Fibroblast of lung (primary cell): Measurements from ENCODE around the gene RFPL1. TPM values are rescaled to one million over a fixed set of nuclear protein-coding genes. Genes with fewer than 3 reads are reported as not detected.

Source experiments
- DNase-seq, 2 donors: peaks; one replicate each; pipeline versions ENCODE4 v3.0.0 to v3.0.0-alpha.2; 2010; ENCODE audit warnings: low read depth in 2 of 2
- H2AFZ ChIP-seq: 2 replicates; pipeline ENCODE4 v1.5.1; 2012; ENCODE audit warnings: low read length, control low read depth, inconsistent platforms
- H3K27ac ChIP-seq: 2 replicates; pipeline ENCODE4 v1.5.1; 2011; ENCODE audit warnings: low read length, control low read depth; ENCODE audit not compliant: insufficient read depth
- H3K27me3 ChIP-seq: 2 replicates; pipeline ENCODE4 v1.5.1; 2011; ENCODE audit warnings: mild to moderate bottlenecking, low read length; ENCODE audit not compliant: control insufficient read depth, insufficient read depth
- H3K36me3 ChIP-seq: 2 replicates; pipeline ENCODE4 v1.5.1; 2011; ENCODE audit warnings: low read length; ENCODE audit not compliant: control insufficient read depth, insufficient read depth
- H3K4me1 ChIP-seq: 2 replicates; pipeline ENCODE4 v1.5.1; 2011; ENCODE audit warnings: low read length; ENCODE audit not compliant: control insufficient read depth, insufficient read depth; ENCODE audit errors: extremely low read depth
- H3K4me2 ChIP-seq: 2 replicates; pipeline ENCODE4 v1.5.1; 2011; ENCODE audit warnings: low read length, control low read depth; ENCODE audit not compliant: insufficient read depth; ENCODE audit errors: extremely low read depth
- H3K4me3 ChIP-seq, 4 experiments: fragments of 200-600 bp in 1 of 4; sonication (generic) in 1 of 4; replicated peaks in 1 of 4; 2 replicates each; pipeline ENCODE4 v1.5.1; 2011 to 2016; ENCODE audit warnings: low read length in 4 of 4, low read depth in 3 of 4, mild to moderate bottlenecking in 3 of 4, control low read depth in 2 of 4, inconsistent platforms in 1 of 4, mixed read lengths in 1 of 4; ENCODE audit not compliant: insufficient read depth in 1 of 4; ENCODE audit errors: control extremely low read depth in 1 of 4
- H3K79me2 ChIP-seq: 2 replicates; pipeline ENCODE4 v1.5.1; 2012; ENCODE audit warnings: mild to moderate bottlenecking, low read length, inconsistent platforms; ENCODE audit not compliant: control insufficient read depth, insufficient read depth
- H3K9ac ChIP-seq: 2 replicates; pipeline ENCODE4 v1.5.1; 2011; ENCODE audit warnings: mild to moderate bottlenecking, low read length, control low read depth; ENCODE audit not compliant: insufficient read depth
- H3K9me3 ChIP-seq: 2 replicates; pipeline ENCODE4 v1.5.1; 2012; ENCODE audit warnings: low read depth, low read length; ENCODE audit not compliant: control insufficient read depth, insufficient read depth
- H4K20me1 ChIP-seq: 2 replicates; pipeline ENCODE4 v1.5.1; 2011; ENCODE audit warnings: low read length; ENCODE audit not compliant: control insufficient read depth, insufficient read depth; ENCODE audit errors: extremely low read depth
- CTCF ChIP-seq, 2 donors: IDR thresholded peaks in 1 of 2; conservative IDR thresholded peaks in 1 of 2; 1 replicate in 1 of 2; 2 replicates in 1 of 2; pipeline ENCODE4 v1.5.1; 2011 to 2012; ENCODE audit warnings: low read length in 2 of 2, control low read depth in 1 of 2, inconsistent platforms in 1 of 2, low read depth in 1 of 2, mild to moderate bottlenecking in 1 of 2
- EZH2 ChIP-seq: IDR thresholded peaks from 2 replicates; pipeline ENCODE4 v1.5.1; 2012; ENCODE audit warnings: low read length, control low read depth, mild to moderate bottlenecking; ENCODE audit errors: missing control alignments
- polyA plus RNA-seq, 2 donors: library from polyadenylated mRNA; depleted of rRNA in 1 of 2; stranded (reverse) in 1 of 2; unstranded in 1 of 2; fragments of >200 nt; gene quantifications; 2 replicates each; pipeline ENCODE4 v1.2.1, GENCODE V29; 2011 to 2012; ENCODE audit warnings: missing spikeins in 1 of 2
- total RNA-seq: library from RNA; depleted of rRNA; stranded (reverse); fragments of >200 nt; gene quantifications from 2 replicates; pipeline ENCODE4 v1.2.1, GENCODE V29; 2014

Gene RFPL1
- total and polyA plus RNA-seq, 2 donors (not counting 1 experiment from before 2014, with no cell fraction given): not detected

- Histone ChIP-seq H3K79me2 (no peaks in the 10 kb centered on the region), H3K27me3 (peaks cover 12% of the 10 kb centered on the region), H3K4me2 (no peak overlapping the region), H3K4me1 (no peaks in the 10 kb centered on the region), H2AFZ (no peak overlapping the region), H3K9ac (no peak overlapping the region), H3K27ac (no peak overlapping the region), H3K4me3 (no peak overlapping the region), H3K36me3 (no peaks in the 10 kb centered on the region), H4K20me1 (no peaks in the 10 kb centered on the region), H3K9me3 (no peaks in the 10 kb centered on the region)
- TF ChIP-seq CTCF (conservative IDR thresholded peaks at IDR 0.05 in 1 of 2, IDR thresholded peaks at IDR 0.05 in 1 of 2; ENCODE audit: low read depth in 1 of 2, low read length in 2 of 2): no peak
- no peak for TF ChIP-seq EZH2
- DNase-seq: no peak
Measured at GRCh38 chr22:29426476-29426875, 11.9 kb upstream of the RFPL1 start.

- DNase-seq: no peak
Measured at GRCh38 chr22:29427176-29427760, 11.1 kb upstream of the RFPL1 start.

GRCh38 chr22:29431986-29432385, 6.4 kb upstream of the RFPL1 start:
- Histone ChIP-seq H3K27ac (no peak overlapping the region), H3K4me1 (no peaks in the 10 kb centered on the region), H3K4me3 (no peak overlapping the region), H3K36me3 (no peaks in the 10 kb centered on the region), H3K9me3 (no peaks in the 10 kb centered on the region), H2AFZ (no peak overlapping the region), H3K79me2 (no peaks in the 10 kb centered on the region), H3K9ac (no peak overlapping the region), H3K4me2 (no peak overlapping the region), H4K20me1 (no peaks in the 10 kb centered on the region), H3K27me3 (peaks cover 28% of the 10 kb centered on the region)
- no peak for DNase-seq
- TF ChIP-seq CTCF (conservative IDR thresholded peaks at IDR 0.05 in 1 of 2, IDR thresholded peaks at IDR 0.05 in 1 of 2; ENCODE audit: low read depth in 1 of 2, low read length in 2 of 2): no peak

More at GRCh38 chr22:29427176-29427760, 11.1 kb upstream of the RFPL1 start:
- Histone ChIP-seq H3K9me3 (no peaks in the 10 kb centered on the region), H3K9ac (no peak overlapping the region), H3K4me3 (no peak overlapping the region), H3K27ac (no peak overlapping the region), H3K36me3 (no peaks in the 10 kb centered on the region), H4K20me1 (no peaks in the 10 kb centered on the region), H3K4me2 (no peak overlapping the region), H3K4me1 (no peaks in the 10 kb centered on the region), H3K27me3 (peaks cover 16% of the 10 kb centered on the region), H2AFZ (no peak overlapping the region), H3K79me2 (no peaks in the 10 kb centered on the region)
- TF ChIP-seq CTCF (conservative IDR thresholded peaks at IDR 0.05 in 1 of 2, IDR thresholded peaks at IDR 0.05 in 1 of 2; ENCODE audit: low read depth in 1 of 2, low read length in 2 of 2): no peak
- TF ChIP-seq EZH2: no peak
